ENCODE results near the gene RBP7.

RBP7 gene

GRCh38 chr1:10031461-10031860, 34.4 kb downstream of the RBP7 start:
- Histone ChIP-seq H3K27ac (no peak overlapping the region), H3K4me3 (no peak overlapping the region)
- no peak for TF ChIP-seq CTCF (IDR thresholded peaks at IDR 0.05)
- no peak for DNase-seq (ENCODE audit: low spot score)

- peak; percentile 57 for TF ChIP-seq CTCF (IDR thresholded peaks at IDR 0.05)
- DNase-seq (ENCODE audit: low spot score): peak; percentile 98
- peak within 1 kb of the TSS; percentile 79 to 96 for H3K27ac ChIP-seq
Observed at GRCh38 chr1:10032590-10033358, 35.7 kb downstream of the RBP7 start, which contains the start of gene UBE4B. UBE4B (plus strand) TSS chr1:10032958; CDS start chr1:10033671, 713 bp downstream.

GRCh38 chr1:10033359-10033845, 36.4 kb downstream of the RBP7 start:
- peak overlapping the region; percentile 92 for H3K4me3 ChIP-seq
- no peak for TF ChIP-seq CTCF (IDR thresholded peaks at IDR 0.05)
- no peak for DNase-seq (ENCODE audit: low spot score)

More at GRCh38 chr1:10032590-10033358, 35.7 kb downstream of the RBP7 start, which contains the start of gene UBE4B:
- peak within 1 kb of the TSS; percentile 92 for H3K4me3 ChIP-seq

GRCh38 chr1:10042746-10043145, 45.7 kb downstream of the RBP7 start:
- Histone ChIP-seq H3K4me3 (no peak overlapping the region), H3K27ac (no peak overlapping the region)
- TF ChIP-seq CTCF (IDR thresholded peaks at IDR 0.05): no peak
- DNase-seq (ENCODE audit: low spot score): no peak

More at GRCh38 chr1:10033359-10033845, 36.4 kb downstream of the RBP7 start:
- peak overlapping the region; percentile 79 to 96 for H3K27ac ChIP-seq

GRCh38 chr1:10045480-10046355, 48.7 kb downstream of the RBP7 start:
- no peak for TF ChIP-seq CTCF (IDR thresholded peaks at IDR 0.05)
- Histone ChIP-seq H3K4me3 (no peak overlapping the region), H3K27ac (peak overlapping the region in 1 of 2 donors; percentile 2)
- no peak for DNase-seq (ENCODE audit: low spot score)

GRCh38 chr1:10046356-10047085, 49.5 kb downstream of the RBP7 start:
- H3K27ac ChIP-seq: peak overlapping the region in 1 of 2 donors; percentile 2
- TF ChIP-seq CTCF (IDR thresholded peaks at IDR 0.05): no peak
- DNase-seq (ENCODE audit: low spot score): no peak
- no peak overlapping the region for H3K4me3 ChIP-seq
